NCI-H1092 (cell line): ENCODE data around the gene BEAN1.

Source experiments
- DNase-seq: peaks from one replicate; lab custom pipeline; 2025; lab: John Stamatoyannopoulos, UW

Gene BEAN1

DNA sequence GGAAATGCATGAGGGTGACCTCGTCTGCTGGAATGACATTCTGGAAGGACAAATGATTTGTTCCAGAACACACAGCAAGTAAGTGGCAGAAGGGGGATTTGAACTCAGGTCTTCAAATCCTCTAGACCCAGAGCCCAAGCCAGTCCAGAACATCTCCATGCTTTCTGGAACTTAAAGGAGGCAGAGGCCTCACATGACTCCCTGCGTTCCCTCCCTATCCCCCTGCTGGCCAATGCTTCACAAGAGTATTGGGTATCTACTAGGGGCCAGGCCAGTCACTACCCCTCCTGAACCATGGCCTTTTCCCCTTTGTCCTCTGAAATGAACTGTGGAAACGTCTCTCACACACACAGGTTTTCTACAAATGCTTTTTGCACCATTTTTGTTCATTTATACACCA, 7.6 kb upstream of the BEAN1 start:
- DNase-seq = no peak

DNA sequence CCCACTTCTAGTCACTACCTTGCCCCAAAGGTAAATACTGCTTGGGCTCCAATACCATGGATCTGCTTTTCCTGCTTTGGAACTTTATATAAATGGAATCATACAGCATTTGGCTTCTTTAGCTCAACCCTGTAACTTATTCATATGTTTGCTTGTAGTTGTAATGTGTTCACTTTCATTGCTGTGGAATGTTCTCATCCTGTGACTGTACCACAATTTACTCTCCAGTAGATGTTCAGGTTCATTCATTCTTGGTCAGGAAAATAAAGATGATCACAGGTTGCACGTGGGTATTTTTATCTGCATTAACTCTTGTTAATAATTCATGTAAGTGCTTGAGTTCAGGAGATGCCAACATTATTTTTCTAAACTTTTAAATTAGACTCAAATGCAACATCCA, 6.7 kb upstream of the BEAN1 start:
- no peak for DNase-seq

DNA sequence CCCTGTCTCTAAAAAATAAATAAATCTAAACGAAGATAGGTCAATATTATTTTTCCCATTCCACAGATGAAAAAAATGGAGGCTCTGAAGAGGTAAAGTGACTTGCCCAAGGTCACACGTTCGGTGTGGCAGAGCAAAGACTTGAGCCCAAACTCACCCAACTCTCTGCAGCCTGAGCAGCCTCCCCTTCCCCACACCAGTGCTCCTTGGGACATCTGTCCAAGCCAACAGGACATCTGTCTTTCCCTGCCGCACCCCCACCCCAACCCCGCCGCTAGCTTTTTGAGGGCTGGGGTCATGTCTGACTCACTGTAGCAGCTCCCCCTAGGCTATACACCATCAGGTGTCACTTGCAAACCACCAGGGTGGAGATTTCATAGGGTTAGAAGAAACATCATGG, 5.2 kb upstream of the BEAN1 start:
- no peak for DNase-seq

DNA sequence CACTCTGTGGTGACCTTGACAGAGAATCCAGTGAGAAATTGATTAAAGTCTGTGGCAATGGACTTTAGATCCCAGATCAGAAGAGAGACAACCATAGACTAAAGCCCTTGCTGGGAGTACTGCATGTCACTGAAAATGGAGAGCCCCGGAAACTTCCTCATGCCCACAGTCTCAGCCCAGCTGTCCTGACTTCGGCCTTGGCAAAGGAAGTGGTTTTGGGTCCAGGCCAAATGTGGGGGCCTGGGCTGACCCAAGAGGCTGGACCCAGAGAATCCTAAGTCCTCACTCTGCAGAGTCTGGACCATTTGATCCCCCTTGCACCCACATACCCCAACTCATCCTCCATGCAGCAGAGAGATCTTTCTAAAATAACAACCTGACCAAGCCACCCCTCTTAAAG, 4.7 kb upstream of the BEAN1 start:
- no peak for DNase-seq

DNA sequence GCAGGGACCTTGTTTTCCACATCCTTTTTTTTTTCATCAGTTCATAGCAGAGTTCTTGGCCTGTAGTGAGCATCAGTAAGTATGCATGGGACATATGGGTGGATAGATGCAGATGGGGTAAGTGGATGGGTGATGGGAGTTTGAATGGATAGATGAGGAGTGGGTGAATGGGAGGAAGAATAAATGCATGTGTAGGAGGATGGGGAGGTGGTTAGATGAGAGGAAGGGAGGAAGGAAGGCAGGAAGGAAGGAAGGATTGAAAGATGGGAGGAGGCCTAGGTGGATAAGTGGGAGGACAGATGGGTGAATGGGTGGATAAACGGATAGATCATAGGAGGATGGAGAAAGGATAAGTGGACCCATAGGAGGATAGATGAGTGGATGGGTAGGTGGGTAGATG, 3.9 kb upstream of the BEAN1 start:
- DNase-seq = no peak

DNA sequence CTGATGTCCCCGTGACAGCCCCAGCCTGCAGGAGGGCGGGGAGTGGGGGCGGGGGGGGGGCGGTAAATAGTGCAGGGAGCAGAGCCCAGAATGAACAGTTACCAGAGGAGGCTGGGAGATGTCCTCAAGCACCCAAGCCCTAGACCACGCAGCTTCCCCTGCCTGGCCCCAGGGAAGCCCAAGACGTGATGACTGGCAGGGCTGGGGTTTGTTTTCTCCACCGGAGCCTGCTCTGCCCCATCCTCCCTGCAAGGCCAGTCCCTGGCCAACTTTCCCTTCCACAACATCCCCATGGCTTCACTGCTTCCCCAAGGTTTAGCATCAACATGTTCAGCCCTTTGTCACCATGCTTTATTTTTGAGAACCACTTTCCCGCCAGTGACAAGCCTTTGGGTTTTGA, 1.4 kb upstream of the BEAN1 start:
- no peak for DNase-seq

DNA sequence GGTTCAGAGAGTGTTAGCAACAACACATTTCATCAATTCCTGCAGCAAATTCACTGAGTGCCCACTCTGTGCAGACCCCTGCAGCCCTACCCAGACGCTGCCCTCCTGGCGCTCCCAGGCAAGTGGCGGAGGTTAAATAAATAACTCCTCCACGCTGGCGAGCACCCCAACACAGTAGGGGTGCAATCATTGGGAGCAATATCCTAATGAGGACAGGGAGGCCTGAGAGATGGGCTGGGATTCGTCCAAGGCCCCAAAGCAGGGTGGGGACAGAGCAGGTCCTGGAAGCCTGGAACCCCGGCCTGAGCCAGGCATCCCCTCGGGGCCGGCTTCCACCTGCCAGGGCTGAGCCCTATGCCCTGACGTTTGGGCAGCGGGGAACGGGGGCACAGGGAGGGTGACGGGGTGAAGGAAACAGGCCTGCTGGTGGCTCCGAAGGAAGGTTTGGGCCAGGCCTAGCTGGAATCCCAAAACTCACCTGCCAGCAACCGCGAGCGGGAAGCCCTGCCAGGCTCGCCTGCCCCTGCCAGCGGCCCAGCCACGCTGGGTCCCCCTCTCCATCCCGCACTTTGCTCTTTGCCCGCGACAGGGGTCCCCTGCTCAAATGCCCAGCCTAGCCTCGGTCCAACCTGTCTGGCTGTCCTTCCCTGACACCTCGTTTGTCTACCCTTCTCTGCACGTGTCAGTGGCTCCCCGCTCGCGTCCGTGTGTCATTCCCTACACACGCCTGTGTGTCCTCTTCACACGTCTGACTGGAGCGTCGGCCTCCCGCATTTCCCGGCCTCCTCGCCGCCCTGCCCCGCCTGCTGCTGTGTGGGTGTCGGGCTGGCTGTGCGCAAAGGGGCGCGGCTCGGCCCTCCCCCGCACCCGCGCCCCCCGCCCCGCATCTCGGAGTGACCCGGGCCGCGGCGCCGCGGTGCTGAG, 721 bp upstream of the BEAN1 start:
- DNase-seq = no peak

DNA sequence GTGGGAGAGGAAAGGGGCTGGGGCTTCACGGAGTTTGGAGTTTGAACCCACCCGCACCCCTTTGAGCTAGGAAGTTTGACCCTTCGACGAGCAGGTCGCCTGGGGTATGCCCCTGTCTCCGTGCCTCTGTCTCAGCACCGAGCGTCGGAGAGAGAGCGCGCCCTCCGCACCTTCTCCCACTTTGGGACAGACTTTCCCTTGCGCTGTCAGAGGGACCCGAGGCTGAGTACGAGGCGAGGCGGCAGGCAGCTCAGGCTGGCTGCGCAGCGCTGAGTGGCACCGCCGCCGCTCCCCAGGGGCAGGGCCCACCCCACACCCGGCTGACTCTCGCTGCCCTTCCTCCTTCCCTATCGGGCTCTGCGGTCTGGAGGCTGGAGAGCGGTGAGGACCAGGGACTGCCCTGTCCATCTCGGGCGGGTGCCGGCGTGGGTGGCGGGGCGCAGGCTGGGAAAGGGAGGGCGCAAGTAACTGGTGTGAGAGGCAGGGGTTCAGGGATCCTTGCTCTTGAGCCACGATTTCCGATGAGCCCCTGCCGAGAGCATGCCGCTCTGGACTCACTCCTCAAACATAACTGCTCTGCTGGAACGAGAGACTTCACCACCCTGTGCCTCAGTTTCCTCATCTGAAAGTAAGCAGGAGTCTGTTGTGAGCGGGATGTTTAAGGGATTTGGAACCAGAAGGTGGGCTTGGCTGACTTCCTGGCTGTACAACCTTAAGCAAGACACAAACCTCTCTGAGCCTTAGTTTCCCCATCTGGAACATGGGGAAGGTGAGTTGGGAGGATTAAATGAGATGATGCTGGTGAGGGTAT, 981 bp downstream of the BEAN1 start:
- DNase-seq = no peak

DNA sequence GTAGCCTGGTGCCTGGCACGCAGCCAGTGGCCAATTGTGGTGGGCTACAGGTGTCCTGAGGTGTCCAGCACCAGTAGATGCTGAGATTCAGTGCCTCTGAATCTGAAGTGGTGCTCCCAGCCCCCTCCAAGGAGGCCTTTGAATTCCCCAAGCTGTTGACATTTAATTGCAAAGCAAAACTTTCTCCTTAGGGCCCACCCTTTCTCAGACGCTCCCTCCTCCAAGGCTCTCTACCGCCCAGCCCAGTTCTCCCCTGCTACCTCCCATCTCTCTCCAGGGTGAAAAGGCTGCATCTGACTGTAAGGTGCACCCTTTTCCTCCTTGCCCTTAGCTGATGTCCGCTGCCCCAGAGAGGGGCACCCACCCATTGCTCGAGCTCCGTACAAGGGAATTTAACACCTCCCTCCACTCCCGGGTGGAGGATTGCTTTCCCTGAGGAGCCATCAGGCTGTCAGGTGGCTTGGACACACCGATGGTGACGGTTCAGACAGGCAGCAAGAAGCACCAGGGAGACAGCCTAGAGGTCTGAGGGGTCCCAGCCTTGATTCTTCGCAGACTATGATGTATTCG, 1.7 kb downstream of the BEAN1 start:
- DNase-seq = no peak

DNA sequence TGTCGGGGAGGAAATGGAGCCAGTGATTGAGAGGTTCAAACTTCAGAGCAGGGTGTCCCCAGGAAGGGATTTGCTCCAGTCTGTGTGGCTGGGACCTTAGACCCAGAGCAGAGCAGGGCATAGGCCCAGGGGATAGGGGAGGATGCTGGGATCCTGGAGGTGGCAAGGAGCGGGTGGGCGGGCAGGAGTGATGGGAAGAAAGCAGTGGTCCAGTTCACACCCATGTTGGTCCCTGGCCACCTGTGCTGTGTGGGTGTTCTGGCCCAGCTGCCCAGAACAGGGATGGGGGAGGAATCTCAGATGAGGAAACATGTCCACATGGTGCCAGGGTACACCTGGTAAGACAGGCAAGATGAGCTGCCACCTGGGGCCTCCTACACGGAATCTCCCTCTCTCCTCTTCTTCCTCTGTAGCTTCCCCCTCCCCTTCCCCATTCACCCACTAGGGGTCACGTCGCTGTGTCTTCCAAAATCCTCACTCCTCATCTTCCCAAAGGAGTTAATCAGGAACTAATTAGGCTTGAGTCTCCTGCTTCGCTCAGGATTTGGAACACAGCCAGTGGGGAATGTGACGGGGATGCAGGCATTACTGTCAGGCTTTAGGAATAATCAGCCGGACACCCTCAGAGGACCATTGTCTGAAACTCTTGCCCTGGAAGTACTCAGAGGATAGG, 2.3 kb downstream of the BEAN1 start:
- DNase-seq = no peak

DNA sequence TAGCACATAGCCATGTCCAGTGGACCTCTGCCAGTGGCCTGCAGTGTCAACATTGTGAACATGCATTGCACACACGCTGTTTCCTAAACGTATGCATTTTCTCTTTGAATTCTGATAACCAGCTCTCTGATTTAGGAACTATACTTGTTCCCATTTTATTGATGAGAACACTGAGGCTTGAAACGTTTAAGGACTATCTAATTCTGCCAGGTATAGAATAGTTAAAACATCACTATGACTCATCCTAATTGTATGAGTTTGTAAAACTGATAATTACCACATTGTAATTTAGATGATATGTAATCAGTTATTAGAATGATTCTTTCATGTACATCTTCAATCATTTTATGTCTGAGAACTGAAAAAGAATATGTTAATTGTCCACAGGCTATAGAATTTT, 3.1 kb downstream of the BEAN1 start:
- DNase-seq = no peak

DNA sequence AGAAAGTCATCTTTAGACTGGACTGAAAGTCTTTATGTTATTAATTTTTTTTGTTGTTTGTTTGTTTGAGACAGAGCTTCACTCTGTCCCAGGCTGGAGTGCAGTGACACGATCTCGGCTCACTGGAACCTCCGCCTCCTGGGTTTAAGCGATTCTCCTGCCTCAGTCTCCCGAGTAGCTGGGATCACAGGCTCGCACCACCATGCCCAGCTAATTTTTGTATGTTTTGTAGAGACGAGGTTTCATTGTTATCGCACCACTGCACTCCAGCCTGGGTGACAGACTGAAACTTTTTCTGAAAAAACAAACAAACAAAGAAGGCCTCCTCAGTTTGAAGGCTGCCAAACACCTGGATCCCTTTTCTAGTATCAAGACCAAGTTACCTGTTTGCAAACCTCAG, 4.7 kb downstream of the BEAN1 start:
- no peak for DNase-seq

DNA sequence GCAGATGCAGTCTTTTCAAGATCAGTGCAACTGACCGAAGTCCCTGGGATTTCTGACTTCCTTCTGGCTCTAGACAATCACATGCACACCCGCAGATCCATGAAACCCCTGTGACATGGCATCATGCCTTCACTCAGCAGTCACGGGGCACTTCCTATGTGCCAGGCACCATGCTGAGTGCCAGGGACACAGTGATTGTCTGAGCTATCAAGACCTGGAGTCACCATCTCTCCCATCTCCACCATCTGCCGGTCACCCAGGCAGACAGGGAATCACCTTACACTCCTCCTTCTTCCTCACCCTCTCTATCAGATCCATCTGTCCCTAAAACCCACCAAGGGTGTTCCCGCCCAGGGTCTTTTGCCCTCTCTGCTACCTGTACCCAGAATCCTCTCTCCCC, 5.3 kb downstream of the BEAN1 start:
- no peak for DNase-seq

DNA sequence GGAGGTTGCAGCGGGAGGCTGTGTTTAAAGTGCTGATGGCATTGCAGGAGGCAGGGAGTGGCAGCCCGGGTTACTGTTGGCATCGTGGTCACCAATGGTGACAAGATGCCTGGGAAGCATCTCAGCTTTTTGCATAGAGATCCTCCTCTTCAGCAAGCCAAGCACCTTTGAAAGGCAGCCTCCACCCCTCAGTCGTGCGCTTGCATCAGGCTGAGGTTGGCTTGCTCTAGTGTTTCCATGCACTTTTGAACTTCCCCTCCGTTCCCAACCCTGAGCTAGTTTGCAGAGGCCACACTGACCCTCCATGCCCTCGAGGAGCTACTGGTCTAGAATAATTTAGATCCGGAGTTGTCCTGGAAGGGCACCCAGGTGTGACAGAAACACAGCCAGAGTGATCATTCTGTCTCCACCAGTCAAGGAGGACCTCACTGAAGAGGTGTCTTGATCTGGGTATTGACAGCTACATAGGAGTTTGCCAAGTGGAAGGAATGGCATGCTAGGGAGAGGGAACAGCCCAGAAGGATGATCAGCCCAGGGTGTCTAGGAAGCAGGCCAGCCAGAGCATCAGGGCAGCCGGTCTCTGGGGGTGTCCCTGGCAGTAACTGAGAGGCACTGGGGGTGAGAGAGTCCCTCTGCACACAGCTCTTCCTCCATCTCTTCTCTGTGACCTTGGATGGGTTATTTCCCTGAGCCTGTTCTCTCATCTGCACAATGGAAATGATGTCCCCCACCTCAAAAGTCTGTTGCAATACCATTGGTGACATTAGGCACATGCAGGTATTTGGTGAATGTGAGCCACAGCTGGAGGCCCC, 7.7 kb downstream of the BEAN1 start:
- DNase-seq = no peak

DNA sequence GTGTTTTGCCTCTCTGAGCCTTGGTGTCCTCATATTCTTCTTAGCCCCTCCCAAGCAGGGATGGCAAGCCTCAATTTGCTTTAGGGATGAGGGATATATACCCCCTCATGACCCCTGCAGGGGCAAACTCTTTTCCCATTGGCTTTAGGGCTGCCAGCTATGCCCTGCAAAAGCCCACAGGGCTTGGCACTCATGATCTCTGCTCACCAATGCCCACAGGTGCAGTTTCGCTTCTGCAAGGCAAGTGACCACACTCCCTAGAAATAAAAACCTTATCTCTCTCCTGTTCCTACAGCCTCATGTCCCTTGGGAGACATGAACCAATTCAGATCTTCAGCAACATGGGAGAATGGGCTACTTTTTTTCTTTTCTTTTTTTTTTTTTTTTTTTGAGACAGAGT, 8.8 kb downstream of the BEAN1 start:
- DNase-seq = no peak

DNA sequence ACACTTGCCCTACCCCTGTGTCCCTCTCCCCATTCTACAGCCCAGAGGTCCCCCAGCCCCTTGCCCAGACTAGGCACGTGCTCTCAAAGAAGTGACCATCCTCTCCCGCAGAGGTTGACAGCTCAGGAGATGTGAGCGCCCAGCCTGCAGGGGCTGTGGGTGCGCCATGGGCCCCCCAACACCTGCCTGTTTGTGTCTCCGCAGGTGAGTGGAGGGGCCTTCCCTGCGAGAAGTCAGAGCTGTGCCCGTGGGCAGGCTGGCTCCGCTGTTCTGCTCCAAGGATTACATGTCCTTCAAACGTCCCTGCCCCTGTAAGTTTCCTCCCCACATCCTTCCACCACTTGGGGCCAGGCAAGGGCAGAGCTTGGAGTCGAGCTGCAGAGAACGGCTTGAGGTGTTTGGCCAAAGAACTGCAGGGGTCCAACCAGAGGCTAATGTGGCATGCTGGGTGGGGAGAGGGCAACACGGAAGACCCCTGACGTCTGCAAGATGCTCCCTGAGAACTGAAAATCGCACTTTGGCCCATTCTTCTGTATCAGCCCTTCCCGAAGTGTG, 10.4 kb downstream of the BEAN1 start:
- no peak for DNase-seq

DNA sequence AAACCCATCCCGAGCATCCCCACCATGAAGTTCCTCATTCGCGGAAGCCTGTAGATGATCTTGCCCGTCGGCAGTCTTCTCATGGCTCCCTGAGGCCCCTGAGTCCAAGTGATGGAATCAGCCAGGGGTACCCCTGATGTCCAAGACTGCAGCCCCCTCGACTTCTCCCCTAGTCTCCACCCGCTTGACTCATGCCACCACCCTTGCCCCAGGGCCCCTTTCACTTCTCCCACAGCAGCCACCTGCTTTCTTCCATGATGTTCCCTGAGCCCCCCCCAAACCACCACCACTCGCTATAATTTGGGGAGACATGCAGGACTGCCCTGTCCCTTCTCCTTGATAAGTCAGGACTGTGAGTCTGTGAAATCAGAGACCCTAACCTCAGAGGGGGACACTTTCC, 11.4 kb downstream of the BEAN1 start:
- no peak for DNase-seq

DNA sequence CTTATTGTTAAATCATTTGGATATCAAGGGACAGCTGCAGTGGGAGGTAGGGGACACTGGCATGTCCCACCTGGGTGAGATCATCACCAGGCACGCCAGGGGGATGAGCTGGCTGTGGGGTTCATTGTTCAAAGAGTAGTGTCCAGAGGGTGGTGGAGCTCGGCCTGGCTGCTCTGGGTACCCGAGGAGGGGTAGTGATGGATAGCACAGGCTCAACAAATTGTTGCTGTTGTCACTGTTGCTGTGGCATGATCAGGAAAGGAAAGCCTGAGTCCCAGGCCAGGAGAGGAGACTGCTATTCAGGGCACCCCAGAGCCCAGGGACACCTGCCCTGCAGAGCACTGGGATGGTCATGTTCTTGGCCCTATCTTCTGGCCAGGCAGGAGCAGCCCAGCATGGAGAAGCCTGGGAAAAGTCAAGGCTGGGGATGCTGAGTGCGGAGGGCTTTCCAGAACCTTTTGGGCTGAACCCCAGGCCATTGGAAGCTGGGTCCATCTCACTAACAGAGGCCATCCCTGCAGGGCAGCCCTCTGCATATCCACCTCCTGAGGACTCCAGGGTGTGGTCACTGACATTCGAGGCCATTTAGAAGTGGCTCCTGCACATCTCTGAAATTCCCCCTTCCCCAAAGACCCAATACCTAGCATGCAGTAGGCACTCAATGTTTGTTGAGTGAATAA, 12.1 kb downstream of the BEAN1 start:
- no peak for DNase-seq

DNA sequence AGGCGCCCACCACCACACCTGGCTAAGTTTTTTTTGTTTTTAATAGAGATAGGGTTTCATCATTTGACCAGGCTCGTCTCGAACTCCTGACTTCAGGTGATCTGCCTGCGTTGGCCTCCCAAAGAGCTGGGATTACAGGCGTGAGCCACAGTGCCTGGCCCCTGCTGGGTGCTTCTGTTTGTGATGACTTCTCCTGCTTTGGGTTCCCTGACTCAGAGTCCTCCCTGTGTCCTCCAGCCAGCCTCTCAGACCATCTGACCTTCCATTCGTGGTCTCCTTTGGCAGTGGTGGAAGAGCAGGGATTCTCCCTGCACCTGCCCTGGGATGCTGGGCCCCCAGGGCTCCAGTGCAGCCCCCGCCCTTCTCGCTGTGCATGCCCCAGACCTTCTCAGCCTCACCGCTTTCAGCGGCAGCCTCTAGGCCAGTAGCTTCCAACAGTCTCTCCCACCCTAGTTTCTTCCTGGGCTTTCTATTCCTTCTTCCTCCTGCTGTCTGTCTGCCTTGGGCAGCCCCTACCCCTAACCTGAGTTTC, 13.2 kb downstream of the BEAN1 start:
- DNase-seq = no peak

DNA sequence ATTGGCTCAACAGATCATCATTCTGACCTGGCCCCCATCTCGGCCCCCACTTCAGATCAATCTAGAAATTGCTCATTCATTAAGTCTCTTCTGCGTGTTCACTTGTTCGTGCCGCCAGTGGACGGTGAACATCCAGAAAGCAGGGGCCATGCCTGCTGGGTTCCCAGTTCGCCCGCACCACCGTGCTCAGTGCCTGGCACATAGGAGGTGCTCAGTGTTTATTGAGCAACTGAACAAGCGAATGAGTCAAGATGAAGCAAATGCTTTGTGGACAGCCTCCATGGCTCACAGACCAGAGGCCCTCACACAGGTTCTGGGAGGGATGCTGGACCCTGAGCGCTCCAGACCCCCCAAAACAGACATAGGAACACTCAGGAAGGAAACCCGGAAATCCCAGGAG, 13.9 kb downstream of the BEAN1 start:
- no peak for DNase-seq
